HepG2 (cell line): Measurements from ENCODE around the gene FERMT2. TPM values are rescaled to one million over a fixed set of nuclear protein-coding genes. Genes with fewer than 3 reads are reported as not detected.

ENCODE experiments used
- GLI4 ChIP-seq: sonication (generic); formaldehyde crosslinking; IDR thresholded peaks from 2 replicates; pipeline ENCODE4 v1.5.1; 2020; ENCODE audit warnings: missing genetic modification reagents, mild to moderate bottlenecking, moderate library complexity, borderline replicate concordance
- ISL2 ChIP-seq: sonication (generic); formaldehyde crosslinking; IDR thresholded peaks from 2 replicates; pipeline ENCODE4 v1.5.0; 2020; ENCODE audit warnings: missing genetic modification reagents
- JDP2 ChIP-seq: sonication (generic); formaldehyde crosslinking; IDR thresholded peaks from 2 replicates; pipeline ENCODE4 v1.8.1; 2022; ENCODE audit warnings: missing genetic modification reagents, borderline replicate concordance
- KAT7 ChIP-seq: IDR thresholded peaks from 2 replicates; pipeline ENCODE4 v1.6.1; 2018; ENCODE audit warnings: borderline replicate concordance, missing compliant biosample characterization
- MED1 ChIP-seq: sonication (generic); formaldehyde crosslinking; IDR thresholded peaks from 2 replicates; pipeline ENCODE4 v1.4.0; 2020; ENCODE audit warnings: missing genetic modification reagents
- RCOR2 ChIP-seq: IDR thresholded peaks from 2 replicates; pipeline ENCODE4 v1.6.1; 2016; ENCODE audit warnings: missing biosample characterization, missing genetic modification reagents
- SNAPC5 ChIP-seq: sonication (generic); formaldehyde crosslinking; IDR thresholded peaks from 2 replicates; pipeline ENCODE4 v1.8.1; 2023; ENCODE audit warnings: mild to moderate bottlenecking, missing genetic modification reagents, borderline replicate concordance
- TCF7L2 ChIP-seq: IDR thresholded peaks from 2 replicates; pipeline ENCODE4 v1.6.1; 2011; ENCODE audit warnings: mild to moderate bottlenecking, low read depth, low read length, moderate library complexity
- ZBED4 ChIP-seq: sonication (generic); formaldehyde crosslinking; IDR thresholded peaks from 2 replicates; pipeline ENCODE4 v1.4.0; 2020; ENCODE audit warnings: missing genetic modification reagents, borderline replicate concordance
- ZNF761 ChIP-seq: sonication (generic); formaldehyde crosslinking; conservative IDR thresholded peaks from 2 replicates; pipeline ENCODE4 v1.4.0; 2020; ENCODE audit warnings: mild to moderate bottlenecking, missing genetic modification reagents
- ZNF782 ChIP-seq: sonication (generic); formaldehyde crosslinking; IDR thresholded peaks from 2 replicates; pipeline ENCODE4 v1.4.0; 2020; ENCODE audit warnings: missing genetic modification reagents, mild to moderate bottlenecking, borderline replicate concordance
- polyA plus RNA-seq, 8 experiments: library from polyadenylated mRNA; depleted of rRNA in 3 of 8; stranded (reverse) in 7 of 8; unstranded in 1 of 8; fragments of >200 nt; fragmentation: Illumina TruSeq in 4 of 8; extraction: Trizol in 4 of 8; gene quantifications; 2 replicates each; pipeline versions ENCODE4 v1.2.1 to v1.2.3, GENCODE V29; 2011 to 2016; ENCODE audit warnings: low read depth in 4 of 8, missing spikeins in 1 of 8, mixed read lengths in 1 of 8; ENCODE audit not compliant: insufficient read depth in 1 of 8
- total RNA-seq, 5 experiments: library from RNA; depleted of rRNA; stranded (reverse); fragments of >200 nt; fragmentation: Illumina TruSeq; extraction: Trizol; gene quantifications; 2 replicates each; pipeline ENCODE4 v1.2.3, GENCODE V29; 2016; ENCODE audit warnings: low read depth in 1 of 5
- TF ChIP-seq, protein P1 (sequence below): sonication (generic); formaldehyde crosslinking; IDR thresholded peaks from 2 replicates; pipeline ENCODE4 v1.9.0; 2021; ENCODE audit warnings: missing genetic modification reagents, borderline replicate concordance
- TF ChIP-seq, protein P2 (sequence below): sonication (generic); formaldehyde crosslinking; IDR thresholded peaks from 2 replicates; pipeline ENCODE4 v1.8.1; 2023; ENCODE audit warnings: mild to moderate bottlenecking, missing genetic modification reagents
- TF ChIP-seq, protein P3 (sequence below): IDR thresholded peaks from 2 replicates; pipeline ENCODE4 v1.6.1; 2016; ENCODE audit warnings: mild to moderate bottlenecking
- TF ChIP-seq, protein P4 (sequence below): sonication (generic); formaldehyde crosslinking; IDR thresholded peaks from 2 replicates; pipeline ENCODE4 v1.4.0; 2020; ENCODE audit warnings: missing genetic modification reagents
- TF ChIP-seq, protein P5 (sequence below): sonication (generic); formaldehyde crosslinking; IDR thresholded peaks from 2 replicates; pipeline ENCODE4 v1.5.0; 2020; ENCODE audit warnings: mild to moderate bottlenecking, missing genetic modification reagents

FERMT2 gene
- total and polyA plus RNA-seq, 2 of the 13 experiments (the other 11 are each of a cell fraction or from before 2014, with no cell fraction given), result 36.2 to 60.4 TPM

DNA sequence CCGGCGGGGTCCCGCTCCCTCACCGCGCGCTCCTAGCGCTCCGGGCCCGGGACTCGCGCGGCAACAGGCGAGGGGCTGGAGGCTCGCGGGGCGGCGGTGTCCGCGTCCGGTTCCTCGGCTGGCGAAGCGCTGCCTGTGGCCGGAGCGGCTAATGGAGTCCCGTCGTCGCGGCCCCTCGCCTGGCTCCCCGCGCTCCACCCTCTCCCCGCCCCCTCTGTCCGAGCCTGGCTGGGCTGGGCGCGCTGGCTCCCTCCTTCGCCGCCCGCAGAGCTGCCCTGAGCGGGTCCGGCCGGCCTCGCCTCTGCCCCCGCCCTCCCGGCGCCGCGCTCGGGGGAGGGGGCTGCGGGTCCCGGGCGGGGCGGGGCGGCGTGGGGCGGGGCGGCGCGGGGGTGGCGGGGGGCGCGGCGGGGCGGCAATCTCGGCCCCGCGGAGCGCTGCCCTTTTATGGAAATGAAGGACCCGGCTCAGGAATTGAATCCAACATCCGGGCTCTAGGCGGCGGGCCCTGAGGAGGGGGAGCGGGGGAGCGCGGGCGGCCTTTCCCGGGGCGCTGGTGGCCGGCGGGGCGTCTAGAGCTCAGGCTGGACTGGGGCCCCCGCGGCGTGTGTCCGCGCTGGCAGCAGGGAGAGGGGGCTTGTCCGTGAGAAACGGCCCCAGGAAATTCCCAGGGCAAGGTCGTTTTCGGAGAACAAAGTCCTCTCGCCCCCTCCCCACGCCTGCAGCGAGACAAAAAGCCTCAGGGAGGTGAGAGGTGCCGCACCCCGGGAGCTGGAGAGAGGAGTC lies at the start of gene FERMT2 (continued):
- TF ChIP-seq ZBED4 (CRISPR knock-in tag), result no peak
- no peak for TF ChIP-seq KAT7 (CRISPR knock-in tag)
- TF ChIP-seq, protein P1, sequence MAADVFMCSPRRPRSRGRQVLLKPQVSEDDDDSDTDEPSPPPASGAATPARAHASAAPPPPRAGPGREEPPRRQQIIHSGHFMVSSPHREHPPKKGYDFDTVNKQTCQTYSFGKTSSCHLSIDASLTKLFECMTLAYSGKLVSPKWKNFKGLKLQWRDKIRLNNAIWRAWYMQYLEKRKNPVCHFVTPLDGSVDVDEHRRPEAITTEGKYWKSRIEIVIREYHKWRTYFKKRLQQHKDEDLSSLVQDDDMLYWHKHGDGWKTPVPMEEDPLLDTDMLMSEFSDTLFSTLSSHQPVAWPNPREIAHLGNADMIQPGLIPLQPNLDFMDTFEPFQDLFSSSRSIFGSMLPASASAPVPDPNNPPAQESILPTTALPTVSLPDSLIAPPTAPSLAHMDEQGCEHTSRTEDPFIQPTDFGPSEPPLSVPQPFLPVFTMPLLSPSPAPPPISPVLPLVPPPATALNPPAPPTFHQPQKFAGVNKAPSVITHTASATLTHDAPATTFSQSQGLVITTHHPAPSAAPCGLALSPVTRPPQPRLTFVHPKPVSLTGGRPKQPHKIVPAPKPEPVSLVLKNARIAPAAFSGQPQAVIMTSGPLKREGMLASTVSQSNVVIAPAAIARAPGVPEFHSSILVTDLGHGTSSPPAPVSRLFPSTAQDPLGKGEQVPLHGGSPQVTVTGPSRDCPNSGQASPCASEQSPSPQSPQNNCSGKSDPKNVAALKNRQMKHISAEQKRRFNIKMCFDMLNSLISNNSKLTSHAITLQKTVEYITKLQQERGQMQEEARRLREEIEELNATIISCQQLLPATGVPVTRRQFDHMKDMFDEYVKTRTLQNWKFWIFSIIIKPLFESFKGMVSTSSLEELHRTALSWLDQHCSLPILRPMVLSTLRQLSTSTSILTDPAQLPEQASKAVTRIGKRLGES (CRISPR knock-in tag), result no peak
- TF ChIP-seq GLI4 (CRISPR knock-in tag), result peak; percentile 53; the same call in 1 of the 2 replicates
- TF ChIP-seq, protein P2, sequence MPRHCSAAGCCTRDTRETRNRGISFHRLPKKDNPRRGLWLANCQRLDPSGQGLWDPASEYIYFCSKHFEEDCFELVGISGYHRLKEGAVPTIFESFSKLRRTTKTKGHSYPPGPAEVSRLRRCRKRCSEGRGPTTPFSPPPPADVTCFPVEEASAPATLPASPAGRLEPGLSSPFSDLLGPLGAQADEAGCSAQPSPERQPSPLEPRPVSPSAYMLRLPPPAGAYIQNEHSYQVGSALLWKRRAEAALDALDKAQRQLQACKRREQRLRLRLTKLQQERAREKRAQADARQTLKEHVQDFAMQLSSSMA (CRISPR knock-in tag), result no peak
- no peak for TF ChIP-seq RCOR2 (CRISPR knock-in tag)
- TF ChIP-seq TCF7L2, result no peak
- TF ChIP-seq, protein P3, sequence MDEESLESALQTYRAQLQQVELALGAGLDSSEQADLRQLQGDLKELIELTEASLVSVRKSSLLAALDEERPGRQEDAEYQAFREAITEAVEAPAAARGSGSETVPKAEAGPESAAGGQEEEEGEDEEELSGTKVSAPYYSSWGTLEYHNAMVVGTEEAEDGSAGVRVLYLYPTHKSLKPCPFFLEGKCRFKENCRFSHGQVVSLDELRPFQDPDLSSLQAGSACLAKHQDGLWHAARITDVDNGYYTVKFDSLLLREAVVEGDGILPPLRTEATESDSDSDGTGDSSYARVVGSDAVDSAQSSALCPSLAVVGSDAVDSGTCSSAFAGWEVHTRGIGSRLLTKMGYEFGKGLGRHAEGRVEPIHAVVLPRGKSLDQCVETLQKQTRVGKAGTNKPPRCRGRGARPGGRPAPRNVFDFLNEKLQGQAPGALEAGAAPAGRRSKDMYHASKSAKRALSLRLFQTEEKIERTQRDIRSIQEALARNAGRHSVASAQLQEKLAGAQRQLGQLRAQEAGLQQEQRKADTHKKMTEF (CRISPR knock-in tag), result peak; percentile 30; the same call in 1 of the 2 replicates
- no peak for TF ChIP-seq SNAPC5
- no peak for TF ChIP-seq JDP2 (CRISPR knock-in tag)
- TF ChIP-seq, protein P4, sequence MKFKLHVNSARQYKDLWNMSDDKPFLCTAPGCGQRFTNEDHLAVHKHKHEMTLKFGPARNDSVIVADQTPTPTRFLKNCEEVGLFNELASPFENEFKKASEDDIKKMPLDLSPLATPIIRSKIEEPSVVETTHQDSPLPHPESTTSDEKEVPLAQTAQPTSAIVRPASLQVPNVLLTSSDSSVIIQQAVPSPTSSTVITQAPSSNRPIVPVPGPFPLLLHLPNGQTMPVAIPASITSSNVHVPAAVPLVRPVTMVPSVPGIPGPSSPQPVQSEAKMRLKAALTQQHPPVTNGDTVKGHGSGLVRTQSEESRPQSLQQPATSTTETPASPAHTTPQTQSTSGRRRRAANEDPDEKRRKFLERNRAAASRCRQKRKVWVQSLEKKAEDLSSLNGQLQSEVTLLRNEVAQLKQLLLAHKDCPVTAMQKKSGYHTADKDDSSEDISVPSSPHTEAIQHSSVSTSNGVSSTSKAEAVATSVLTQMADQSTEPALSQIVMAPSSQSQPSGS (CRISPR knock-in tag), result no peak
- no peak for TF ChIP-seq ZNF782 (CRISPR knock-in tag)
- no peak for TF ChIP-seq ISL2 (CRISPR knock-in tag)
- peak; percentile 13 for TF ChIP-seq MED1 (CRISPR knock-in tag)
- peak; percentile 53; the same call in 1 of the 2 replicates for TF ChIP-seq ZNF761
- TF ChIP-seq, protein P5, sequence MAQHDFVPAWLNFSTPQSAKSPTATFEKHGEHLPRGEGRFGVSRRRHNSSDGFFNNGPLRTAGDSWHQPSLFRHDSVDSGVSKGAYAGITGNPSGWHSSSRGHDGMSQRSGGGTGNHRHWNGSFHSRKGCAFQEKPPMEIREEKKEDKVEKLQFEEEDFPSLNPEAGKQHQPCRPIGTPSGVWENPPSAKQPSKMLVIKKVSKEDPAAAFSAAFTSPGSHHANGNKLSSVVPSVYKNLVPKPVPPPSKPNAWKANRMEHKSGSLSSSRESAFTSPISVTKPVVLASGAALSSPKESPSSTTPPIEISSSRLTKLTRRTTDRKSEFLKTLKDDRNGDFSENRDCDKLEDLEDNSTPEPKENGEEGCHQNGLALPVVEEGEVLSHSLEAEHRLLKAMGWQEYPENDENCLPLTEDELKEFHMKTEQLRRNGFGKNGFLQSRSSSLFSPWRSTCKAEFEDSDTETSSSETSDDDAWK (CRISPR knock-in tag), result no peak
